GM12864 (cell line): Measurements from ENCODE around the gene TCEANC.
A peak's percentile ranks its signal among the peaks of the same experiment; 100 is the strongest.

Source experiments
- DNase-seq: peaks from one replicate; pipeline ENCODE4 v3.0.0-alpha.2; 2011; ENCODE audit warnings: low read depth
- H3K4me3 ChIP-seq: 2 replicates; pipeline ENCODE4 v1.5.1; 2011; ENCODE audit warnings: mild to moderate bottlenecking, low read depth, low read length, control low read depth
- TF ChIP-seq, protein P1 (sequence below): IDR thresholded peaks from 2 replicates; pipeline ENCODE4 v1.5.1; 2011; ENCODE audit warnings: low read depth, mild to moderate bottlenecking, moderate library complexity, low read length, control low read depth, inconsistent platforms; ENCODE audit errors: missing control alignments

Gene TCEANC

DNA sequence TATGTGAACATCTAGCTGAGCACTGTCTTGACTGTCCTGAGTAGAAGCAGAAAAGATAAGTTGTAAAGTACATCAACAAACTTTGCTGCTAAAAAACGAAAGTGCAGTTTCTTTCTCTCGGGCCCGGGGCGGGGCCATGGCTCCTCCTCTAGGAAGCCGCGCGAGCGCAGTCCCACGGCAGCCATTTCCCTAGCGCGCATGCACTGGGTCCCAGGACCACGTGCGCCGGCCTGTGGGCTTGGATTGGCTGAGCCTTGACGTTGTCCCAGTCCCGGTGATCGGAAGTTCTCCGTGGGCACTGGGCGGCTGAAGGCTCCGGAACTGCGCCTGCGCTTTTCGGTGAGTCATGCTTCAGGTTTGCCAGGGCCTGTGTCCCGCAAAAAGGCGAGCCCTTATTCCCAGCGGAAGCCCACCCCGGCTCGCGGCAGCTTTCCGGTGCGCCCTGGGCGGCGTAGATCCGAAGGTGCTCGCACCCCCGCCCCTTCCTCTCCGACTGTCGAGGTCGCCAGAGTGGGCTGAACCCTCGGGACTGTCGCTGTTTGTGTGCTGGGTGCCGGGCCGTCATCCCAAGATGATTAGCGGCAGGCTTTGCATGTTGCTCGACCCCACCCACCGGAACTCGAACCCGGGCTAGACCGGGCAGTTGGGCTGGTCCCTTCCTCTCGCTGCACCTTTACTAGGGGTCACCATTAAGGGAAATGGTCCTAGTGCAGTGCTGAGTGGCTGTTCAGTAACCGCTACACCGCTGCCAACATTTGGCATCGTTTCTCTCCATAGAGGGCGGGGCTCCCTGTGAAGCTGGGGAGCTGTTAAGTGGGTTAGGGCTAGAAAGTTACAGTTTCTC, at the start of gene TCEANC:
TSS of gene TCEANC (plus strand) at position 292 of the 844 bp plus-strand sequence. CDS start 9,368 bp downstream, outside the sequence.
- peak within 1 kb of the TSS; percentile 59 for H3K4me3 ChIP-seq
- TF ChIP-seq, protein P1, sequence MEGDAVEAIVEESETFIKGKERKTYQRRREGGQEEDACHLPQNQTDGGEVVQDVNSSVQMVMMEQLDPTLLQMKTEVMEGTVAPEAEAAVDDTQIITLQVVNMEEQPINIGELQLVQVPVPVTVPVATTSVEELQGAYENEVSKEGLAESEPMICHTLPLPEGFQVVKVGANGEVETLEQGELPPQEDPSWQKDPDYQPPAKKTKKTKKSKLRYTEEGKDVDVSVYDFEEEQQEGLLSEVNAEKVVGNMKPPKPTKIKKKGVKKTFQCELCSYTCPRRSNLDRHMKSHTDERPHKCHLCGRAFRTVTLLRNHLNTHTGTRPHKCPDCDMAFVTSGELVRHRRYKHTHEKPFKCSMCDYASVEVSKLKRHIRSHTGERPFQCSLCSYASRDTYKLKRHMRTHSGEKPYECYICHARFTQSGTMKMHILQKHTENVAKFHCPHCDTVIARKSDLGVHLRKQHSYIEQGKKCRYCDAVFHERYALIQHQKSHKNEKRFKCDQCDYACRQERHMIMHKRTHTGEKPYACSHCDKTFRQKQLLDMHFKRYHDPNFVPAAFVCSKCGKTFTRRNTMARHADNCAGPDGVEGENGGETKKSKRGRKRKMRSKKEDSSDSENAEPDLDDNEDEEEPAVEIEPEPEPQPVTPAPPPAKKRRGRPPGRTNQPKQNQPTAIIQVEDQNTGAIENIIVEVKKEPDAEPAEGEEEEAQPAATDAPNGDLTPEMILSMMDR = no peak
- peak; percentile 88 for DNase-seq

GRCh38 chrX:13605611-13606010, 47.3 kb upstream of the TCEANC start:
- DNase-seq = no peak
- TF ChIP-seq, protein P1 = no peak
- H3K4me3 ChIP-seq = no peak overlapping the region

- TF ChIP-seq, protein P1 = no peak
- no peak for DNase-seq
- no peak overlapping the region for H3K4me3 ChIP-seq
Observed at GRCh38 chrX:13607331-13607995, 45.5 kb upstream of the TCEANC start.

DNA sequence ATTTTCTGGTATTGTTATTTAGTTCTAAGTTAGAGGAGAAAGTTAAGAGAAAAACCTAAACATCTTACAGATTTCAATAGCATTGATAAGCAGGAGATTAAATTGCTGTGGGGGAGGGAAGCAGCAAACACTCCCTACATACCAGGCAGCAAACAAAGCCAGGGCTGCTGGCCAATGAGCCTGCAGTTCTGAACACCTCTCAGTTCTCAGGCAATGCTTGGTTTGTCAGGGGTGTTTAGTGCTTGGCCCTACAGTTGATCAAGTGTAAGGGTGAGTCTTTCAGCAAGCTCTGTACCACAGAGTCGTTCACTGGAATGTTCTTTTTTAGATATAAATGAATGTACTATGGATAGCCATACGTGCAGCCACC, 45.0 kb upstream of the TCEANC start:
- H3K4me3 ChIP-seq = no peak overlapping the region
- TF ChIP-seq, protein P1 = no peak
- no peak for DNase-seq

DNA sequence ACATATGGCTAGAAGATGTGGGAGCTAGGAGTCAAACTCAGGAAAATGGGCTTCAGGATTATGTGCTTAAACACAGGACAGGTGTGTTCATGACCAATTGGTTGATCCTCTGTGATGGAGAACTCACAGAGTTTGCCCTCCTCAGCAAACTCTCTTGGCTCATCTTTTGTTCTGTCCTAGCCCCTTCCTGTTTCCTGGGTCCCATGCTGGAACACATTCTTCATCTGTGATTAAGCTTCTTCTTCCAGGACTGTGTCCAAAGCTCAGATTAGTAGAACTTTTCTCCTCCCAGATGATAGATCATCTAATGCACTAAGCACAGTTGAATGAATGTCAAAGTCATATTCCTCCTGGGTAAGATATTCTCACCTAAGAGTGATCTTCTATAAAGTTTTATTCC, 38.8 kb upstream of the TCEANC start:
- no peak for DNase-seq
- TF ChIP-seq, protein P1 = no peak
- no peak overlapping the region for H3K4me3 ChIP-seq

DNA sequence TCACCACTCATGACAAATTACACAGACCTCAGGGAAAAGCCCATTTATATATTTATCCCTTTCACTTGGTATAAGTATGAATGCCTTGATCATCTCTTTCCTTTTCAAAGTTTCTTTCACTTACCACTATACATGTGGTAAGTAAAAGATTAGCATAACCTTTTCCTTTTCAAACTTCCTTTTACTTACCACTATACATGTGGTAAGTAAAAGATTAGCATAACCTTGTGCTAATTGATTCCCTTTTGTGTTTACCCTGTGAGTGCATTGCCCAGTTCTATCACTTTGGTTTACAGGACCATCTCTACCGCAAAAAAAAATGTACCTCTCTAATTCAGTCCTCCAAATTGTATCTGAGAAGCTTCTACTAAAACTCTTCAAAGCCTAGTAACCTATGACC, 32.7 kb upstream of the TCEANC start:
- TF ChIP-seq, protein P1 = no peak
- no peak overlapping the region for H3K4me3 ChIP-seq
- no peak for DNase-seq
